Kidney (tissue), 14 donors: ENCODE data around the gene CNOT6. TPM values are rescaled to one million over a fixed set of nuclear protein-coding genes. Genes with fewer than 3 reads are reported as not detected.

ENCODE experiments used
- DNase-seq, 5 donors: peaks; one replicate each; pipeline ENCODE4 v3.0.0-alpha.2; 2013 to 2020
- FAIRE-seq: peaks from 2 replicates; lab custom pipeline; 2012; peaks lifted over from hg19 to GRCh38; lab: Jason Lieb, UNC
- H3K27ac ChIP-seq, 2 donors: one replicate each; pipeline ENCODE4 v1.7.0; 2013; ENCODE audit warnings: low read depth in 2 of 2, low read length in 2 of 2, inconsistent platforms in 1 of 2
- H3K27me3 ChIP-seq: one replicate; pipeline ENCODE4 v1.7.1; 2013; ENCODE audit warnings: low read length, inconsistent platforms; ENCODE audit not compliant: control insufficient read depth, insufficient read depth
- H3K36me3 ChIP-seq, 3 donors: one replicate each; pipeline versions ENCODE4 v1.7.0 to v1.7.1; 2013; ENCODE audit warnings: low read length in 3 of 3, control low read depth in 1 of 3, inconsistent platforms in 1 of 3; ENCODE audit not compliant: insufficient read depth in 3 of 3, control insufficient read depth in 2 of 3
- H3K4me1 ChIP-seq, 3 donors: one replicate each; pipeline versions ENCODE4 v1.7.0 to v1.7.1; 2013; ENCODE audit warnings: low read length in 3 of 3, inconsistent platforms in 1 of 3, low read depth in 1 of 3; ENCODE audit not compliant: control insufficient read depth in 2 of 3, insufficient read depth in 2 of 3
- H3K4me3 ChIP-seq, 3 donors: one replicate each; pipeline versions ENCODE4 v1.7.0 to v1.8.1; 2013; ENCODE audit warnings: low read length in 3 of 3, control low read depth in 1 of 3, inconsistent platforms in 1 of 3
- H3K9ac ChIP-seq, 3 donors: one replicate each; pipeline versions ENCODE4 v1.7.0 to v1.7.1; 2013; ENCODE audit warnings: low read length in 3 of 3, control low read depth in 1 of 3, inconsistent platforms in 1 of 3
- H3K9me3 ChIP-seq, 3 donors: one replicate each; pipeline versions ENCODE4 v1.7.0 to v1.7.1; 2013; ENCODE audit warnings: low read length in 3 of 3, control low read depth in 1 of 3, inconsistent platforms in 1 of 3; ENCODE audit not compliant: control insufficient read depth in 2 of 3, insufficient read depth in 1 of 3
- CTCF ChIP-seq: IDR thresholded peaks from 3 replicates; pipeline ENCODE4 v1.5.1; 2012; ENCODE audit warnings: mild to moderate bottlenecking, moderate library complexity, borderline replicate concordance; ENCODE audit not compliant: insufficient read depth; ENCODE audit errors: extremely low read depth
- intact Hi-C: fragments of 100-400 bp; cut with DNase I; formaldehyde crosslinking; loops from one replicate; pipeline ENCODE4 v1.11.1; 2022
- polyA plus RNA-seq: library from polyadenylated mRNA; stranded (reverse); fragments of 350-450 nt; fragmentation: Illumina TruSeq; extraction: RNeasy Lipid Tissue Mini Kit (QIAGEN cat#74804); gene quantifications from one replicate; pipeline ENCODE4 v1.2.3, GENCODE V29; 2014; ENCODE audit warnings: low read depth, low replicate concordance; ENCODE audit not compliant: insufficient read depth
- total RNA-seq: library from RNA; stranded (reverse); fragmentation: NEBNext Ultra II Directional; extraction: Animal tissue kit (Norgen Biotek cat#: 25700); gene quantifications from one replicate; pipeline ENCODE4 v1.2.1, GENCODE V29; 2021
- donor health status: control.
- donor health status: control.
- donor health status: control.
- donor health status: control.
- donor health status: control.
- donor health status: DM: yes; HTN: yes; CAD: no.
- donor health status: Normal renal cell carcinoma (clear cell type).

Gene CNOT6
- total and polyA plus RNA-seq, 2 donors from 2014 or later = 5.9 to 25.7 TPM

GRCh38 chr5:180604271-180604670 is 110.1 kb downstream of the CNOT6 start:
- H3K9ac ChIP-seq = no peak overlapping the region
- no peak overlapping the region for H3K27ac ChIP-seq
- no peak overlapping the region for H3K4me3 ChIP-seq
- no peaks in the 10 kb centered on the region for H3K36me3 ChIP-seq
- H3K27me3 ChIP-seq = no peaks in the 10 kb centered on the region
- no peaks in the 10 kb centered on the region for H3K9me3 ChIP-seq
- TF ChIP-seq CTCF = no peak
- H3K4me1 ChIP-seq = no peaks in the 10 kb centered on the region
- intact Hi-C loops = no loop called here
- FAIRE-seq (no peak), DNase-seq (peak in 2 of 5 donors; percentile 19 to 61)

GRCh38 chr5:180605554-180606214 is 111.5 kb downstream of the CNOT6 start:
- no peak overlapping the region for H3K9ac ChIP-seq
- H3K36me3 ChIP-seq = no peaks in the 10 kb centered on the region
- H3K9me3 ChIP-seq = no peaks in the 10 kb centered on the region
- no peak for FAIRE-seq
- H3K4me3 ChIP-seq = no peak overlapping the region
- no peak overlapping the region for H3K27ac ChIP-seq
- peak; percentile 55 for TF ChIP-seq CTCF
- H3K27me3 ChIP-seq = no peaks in the 10 kb centered on the region
- intact Hi-C loops = no loop called here
- no peaks in the 10 kb centered on the region for H3K4me1 ChIP-seq
- peak; percentile 45 to 70 (median 63) for DNase-seq

GRCh38 chr5:180606215-180606785 is 112.1 kb downstream of the CNOT6 start:
- no peak for FAIRE-seq
- H3K27me3 ChIP-seq = no peaks in the 10 kb centered on the region
- H3K9me3 ChIP-seq = no peaks in the 10 kb centered on the region
- intact Hi-C loops = no loop called here
- no peaks in the 10 kb centered on the region for H3K36me3 ChIP-seq
- H3K27ac ChIP-seq = no peak overlapping the region
- H3K9ac ChIP-seq = no peak overlapping the region
- H3K4me1 ChIP-seq = no peaks in the 10 kb centered on the region
- peak in 2 of 5 donors; percentile 23 to 60 for DNase-seq
- TF ChIP-seq CTCF = no peak
- H3K4me3 ChIP-seq = no peak overlapping the region
